Activated CD4-positive, alpha-beta T cell treated with anti-CD3 and anti-CD28 coated beads, Interleukin-2, amount 10 ng/mL, durations not matched to agents 24 days and 14 days (primary cell): Measurements from ENCODE around the gene RAD51B. TPM values are rescaled to one million over a fixed set of nuclear protein-coding genes. Genes with fewer than 3 reads are reported as not detected.

Source experiments
- DNase-seq: peaks from one replicate; pipeline ENCODE4 v3.0.0; 2022
- H3K27ac Mint-ChIP-seq: one replicate; pipeline ENCODE4 v1.8.0; 2022; ENCODE audit warnings: mild to moderate bottlenecking, mixed read lengths
- H3K27me3 Mint-ChIP-seq: one replicate; pipeline ENCODE4 v1.8.0; 2022; ENCODE audit warnings: mixed read lengths
- H3K36me3 Mint-ChIP-seq: one replicate; pipeline ENCODE4 v1.8.0; 2022; ENCODE audit warnings: low read depth, mild to moderate bottlenecking, mixed read lengths
- H3K4me1 Mint-ChIP-seq: one replicate; pipeline ENCODE4 v1.8.0; 2021; ENCODE audit warnings: mixed read lengths
- H3K4me3 Mint-ChIP-seq: one replicate; pipeline ENCODE4 v1.8.0; 2022; ENCODE audit warnings: mild to moderate bottlenecking, moderate library complexity, mixed read lengths
- H3K9me3 Mint-ChIP-seq: one replicate; pipeline ENCODE4 v1.8.0; 2021; ENCODE audit warnings: mixed read lengths
- intact Hi-C: fragments of 100-400 bp; cut with micrococcal nuclease; formaldehyde crosslinking; loops from one replicate; pipeline ENCODE4 v1.15.1; 2023
- total RNA-seq: library from RNA; stranded (reverse); gene quantifications from 2 replicates; pipeline ENCODE4 v1.2.3, GENCODE V29; 2022

The RAD51B gene
- total RNA-seq, 1 donor from 2014 or later: 29.3 TPM

GRCh38 chr14:68633131-68633991, 813.8 kb downstream of the RAD51B start:
- intact Hi-C loops: no loop called here
- Mint-ChIP-seq H3K36me3 (no peaks in the 10 kb centered on the region), H3K4me1 (peaks cover 7% of the 10 kb centered on the region), H3K27ac (no peak overlapping the region), H3K27me3 (peaks cover 10% of the 10 kb centered on the region), H3K4me3 (no peak overlapping the region), H3K9me3 (no peaks in the 10 kb centered on the region)
- DNase-seq: no peak

- no peak for DNase-seq
- no peaks in the 10 kb centered on the region for H3K9me3 Mint-ChIP-seq
- intact Hi-C loops: no loop called here
- H3K27ac Mint-ChIP-seq: no peak overlapping the region
- H3K27me3 Mint-ChIP-seq: peaks cover 4% of the 10 kb centered on the region
- H3K4me1 Mint-ChIP-seq: peaks cover 3% of the 10 kb centered on the region
- no peak overlapping the region for H3K4me3 Mint-ChIP-seq
- no peaks in the 10 kb centered on the region for H3K36me3 Mint-ChIP-seq
These were observed 814.8 kb downstream of the RAD51B start for GRCh38 chr14:68634332-68634731.

GRCh38 chr14:68634874-68635595, 815.5 kb downstream of the RAD51B start:
- intact Hi-C loops: no loop called here
- peaks cover 4% of the 10 kb centered on the region for H3K27me3 Mint-ChIP-seq
- H3K4me3 Mint-ChIP-seq: no peak overlapping the region
- no peak for DNase-seq
- H3K4me1 Mint-ChIP-seq: peaks cover 3% of the 10 kb centered on the region
- no peaks in the 10 kb centered on the region for H3K9me3 Mint-ChIP-seq
- no peaks in the 10 kb centered on the region for H3K36me3 Mint-ChIP-seq
- no peak overlapping the region for H3K27ac Mint-ChIP-seq

- no peak for DNase-seq
- H3K36me3 Mint-ChIP-seq: no peaks in the 10 kb centered on the region
- no peak overlapping the region for H3K27ac Mint-ChIP-seq
- H3K27me3 Mint-ChIP-seq: no peaks in the 10 kb centered on the region
- peaks cover 4% of the 10 kb centered on the region for H3K9me3 Mint-ChIP-seq
- H3K4me3 Mint-ChIP-seq: no peak overlapping the region
- intact Hi-C loops: no loop called here
- peaks cover 3% of the 10 kb centered on the region for H3K4me1 Mint-ChIP-seq
These were observed 817.0 kb downstream of the RAD51B start for GRCh38 chr14:68636597-68636996.

- no peak for DNase-seq
- Mint-ChIP-seq H3K36me3 (no peaks in the 10 kb centered on the region), H3K27me3 (no peaks in the 10 kb centered on the region), H3K9me3 (peaks cover 4% of the 10 kb centered on the region), H3K27ac (no peak overlapping the region), H3K4me3 (no peak overlapping the region), H3K4me1 (peaks cover 3% of the 10 kb centered on the region)
- intact Hi-C loops: no loop called here
These were observed 817.8 kb downstream of the RAD51B start for GRCh38 chr14:68637106-68638021.

GRCh38 chr14:68638141-68638999, 818.8 kb downstream of the RAD51B start:
- Mint-ChIP-seq H3K27ac (no peak overlapping the region), H3K9me3 (peaks cover 4% of the 10 kb centered on the region), H3K36me3 (no peaks in the 10 kb centered on the region), H3K4me3 (no peak overlapping the region), H3K4me1 (peaks cover 3% of the 10 kb centered on the region), H3K27me3 (no peaks in the 10 kb centered on the region)
- DNase-seq: no peak
- intact Hi-C loops: no loop called here

- Mint-ChIP-seq H3K27ac (no peak overlapping the region), H3K9me3 (peaks cover 4% of the 10 kb centered on the region), H3K4me3 (no peak overlapping the region), H3K4me1 (no peaks in the 10 kb centered on the region), H3K36me3 (no peaks in the 10 kb centered on the region), H3K27me3 (no peaks in the 10 kb centered on the region)
- intact Hi-C loops: no loop called here
- DNase-seq: no peak
These were observed 819.6 kb downstream of the RAD51B start for GRCh38 chr14:68639000-68639757.

- Mint-ChIP-seq H3K27ac (no peak overlapping the region), H3K9me3 (peaks cover 4% of the 10 kb centered on the region), H3K4me1 (no peaks in the 10 kb centered on the region), H3K4me3 (no peak overlapping the region), H3K36me3 (no peaks in the 10 kb centered on the region), H3K27me3 (no peaks in the 10 kb centered on the region)
- intact Hi-C loops: no loop called here
- no peak for DNase-seq
These were observed 820.4 kb downstream of the RAD51B start for GRCh38 chr14:68639758-68640574.

GRCh38 chr14:68643673-68644072, 824.1 kb downstream of the RAD51B start:
- Mint-ChIP-seq H3K4me3 (no peak overlapping the region), H3K27ac (no peak overlapping the region), H3K4me1 (no peaks in the 10 kb centered on the region), H3K27me3 (peaks cover 4% of the 10 kb centered on the region), H3K36me3 (no peaks in the 10 kb centered on the region), H3K9me3 (peaks cover 4% of the 10 kb centered on the region)
- intact Hi-C loops: no loop called here
- DNase-seq: no peak

- H3K36me3 Mint-ChIP-seq: no peaks in the 10 kb centered on the region
- H3K4me1 Mint-ChIP-seq: no peaks in the 10 kb centered on the region
- intact Hi-C loops: no loop called here
- peaks cover 5% of the 10 kb centered on the region for H3K9me3 Mint-ChIP-seq
- no peak for DNase-seq
- peaks cover 4% of the 10 kb centered on the region for H3K27me3 Mint-ChIP-seq
- H3K4me3 Mint-ChIP-seq: no peak overlapping the region
- H3K27ac Mint-ChIP-seq: no peak overlapping the region
These were observed 824.5 kb downstream of the RAD51B start for GRCh38 chr14:68644101-68644500.

GRCh38 chr14:68645371-68645770, 825.8 kb downstream of the RAD51B start:
- H3K9me3 Mint-ChIP-seq: peaks cover 9% of the 10 kb centered on the region
- H3K27me3 Mint-ChIP-seq: peaks cover 4% of the 10 kb centered on the region
- no peaks in the 10 kb centered on the region for H3K4me1 Mint-ChIP-seq
- H3K27ac Mint-ChIP-seq: no peak overlapping the region
- no peak overlapping the region for H3K4me3 Mint-ChIP-seq
- no peak for DNase-seq
- H3K36me3 Mint-ChIP-seq: no peaks in the 10 kb centered on the region
- intact Hi-C loops: no loop called here
